GM20000 (cell line): ENCODE results near the gene ZNF605.
"Not testable (repeated sequence)": the region's sequence is repeated elsewhere in the genome, so short reads cannot be mapped to it uniquely, and the experiment has no call there.

Experiments
- DNase-seq: peaks from one replicate; pipeline ENCODE4 v3.0.0; 2012; ENCODE audit warnings: low spot score
- TF ChIP-seq, protein P1 (sequence below): IDR thresholded peaks from 2 replicates; pipeline ENCODE4 v1.5.1; 2012; ENCODE audit warnings: mild to moderate bottlenecking, control low read depth; ENCODE audit errors: extremely low read depth, missing control alignments

Gene ZNF605

DNA sequence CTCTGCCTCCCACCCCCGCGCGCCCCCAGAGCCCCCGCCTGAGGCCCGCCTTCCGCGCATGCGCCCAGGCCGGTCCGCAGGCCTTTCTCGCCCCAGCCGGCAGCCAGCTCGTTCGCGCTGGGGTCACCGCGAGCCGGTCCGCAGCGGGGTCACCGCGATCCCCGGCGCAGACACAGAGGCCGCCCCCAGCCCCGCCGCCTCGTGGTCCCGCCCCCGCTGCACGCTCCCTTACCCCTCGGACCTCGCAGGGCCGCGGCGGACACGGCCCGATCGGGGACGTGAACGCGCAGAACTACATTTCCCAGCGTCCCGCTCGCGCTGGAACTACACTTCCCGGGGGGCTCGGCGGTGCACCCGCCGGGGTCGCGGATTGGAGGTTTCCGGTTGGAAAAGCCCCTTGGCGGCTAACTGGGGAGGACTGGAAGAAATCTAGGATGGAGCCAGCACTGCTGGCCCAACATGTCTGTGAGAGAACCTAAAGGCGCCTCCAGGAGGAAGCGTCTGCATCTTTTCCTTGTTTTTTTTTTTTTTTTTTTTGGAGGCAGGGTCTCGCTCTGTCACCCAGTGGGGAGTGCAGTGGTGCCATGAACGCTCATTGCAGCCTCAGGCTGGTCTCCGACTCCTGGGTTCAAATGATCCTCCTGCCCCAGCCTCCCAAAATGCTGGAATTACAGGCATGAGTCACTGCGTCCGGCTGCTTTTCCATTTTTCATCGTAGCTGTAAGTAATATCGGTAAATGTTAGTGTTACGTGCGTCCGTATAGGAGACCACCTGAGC is at the start of gene ZNF605:
Gene ZNF605, minus strand, starts transcription at position 296 of the 778 bp plus-strand sequence. CDS start 10,671 bp downstream, outside the sequence.
- DNase-seq = peak; percentile 95
- TF ChIP-seq, protein P1, sequence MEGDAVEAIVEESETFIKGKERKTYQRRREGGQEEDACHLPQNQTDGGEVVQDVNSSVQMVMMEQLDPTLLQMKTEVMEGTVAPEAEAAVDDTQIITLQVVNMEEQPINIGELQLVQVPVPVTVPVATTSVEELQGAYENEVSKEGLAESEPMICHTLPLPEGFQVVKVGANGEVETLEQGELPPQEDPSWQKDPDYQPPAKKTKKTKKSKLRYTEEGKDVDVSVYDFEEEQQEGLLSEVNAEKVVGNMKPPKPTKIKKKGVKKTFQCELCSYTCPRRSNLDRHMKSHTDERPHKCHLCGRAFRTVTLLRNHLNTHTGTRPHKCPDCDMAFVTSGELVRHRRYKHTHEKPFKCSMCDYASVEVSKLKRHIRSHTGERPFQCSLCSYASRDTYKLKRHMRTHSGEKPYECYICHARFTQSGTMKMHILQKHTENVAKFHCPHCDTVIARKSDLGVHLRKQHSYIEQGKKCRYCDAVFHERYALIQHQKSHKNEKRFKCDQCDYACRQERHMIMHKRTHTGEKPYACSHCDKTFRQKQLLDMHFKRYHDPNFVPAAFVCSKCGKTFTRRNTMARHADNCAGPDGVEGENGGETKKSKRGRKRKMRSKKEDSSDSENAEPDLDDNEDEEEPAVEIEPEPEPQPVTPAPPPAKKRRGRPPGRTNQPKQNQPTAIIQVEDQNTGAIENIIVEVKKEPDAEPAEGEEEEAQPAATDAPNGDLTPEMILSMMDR = no peak

DNA sequence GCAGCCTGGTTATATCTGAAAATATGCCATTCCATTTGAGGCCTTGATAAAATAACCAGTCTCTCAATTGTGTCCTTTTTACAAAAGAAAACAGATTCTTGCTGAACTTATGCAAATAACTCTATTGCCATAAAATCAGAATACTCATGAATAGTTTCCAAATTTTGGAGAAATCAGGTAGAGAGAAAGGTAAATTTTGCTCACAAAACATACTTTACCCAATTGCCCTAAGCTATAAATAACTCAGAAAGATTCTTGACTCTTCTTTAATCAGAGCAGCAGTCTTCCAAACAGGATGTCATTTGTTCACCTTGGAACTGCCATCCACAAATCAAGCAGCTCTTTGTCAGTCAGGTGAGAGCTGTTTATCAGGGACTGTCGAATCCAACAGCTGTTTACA is 42.6 kb upstream of the ZNF605 start:
- no peak for DNase-seq
- TF ChIP-seq, protein P1 = no peak

DNA sequence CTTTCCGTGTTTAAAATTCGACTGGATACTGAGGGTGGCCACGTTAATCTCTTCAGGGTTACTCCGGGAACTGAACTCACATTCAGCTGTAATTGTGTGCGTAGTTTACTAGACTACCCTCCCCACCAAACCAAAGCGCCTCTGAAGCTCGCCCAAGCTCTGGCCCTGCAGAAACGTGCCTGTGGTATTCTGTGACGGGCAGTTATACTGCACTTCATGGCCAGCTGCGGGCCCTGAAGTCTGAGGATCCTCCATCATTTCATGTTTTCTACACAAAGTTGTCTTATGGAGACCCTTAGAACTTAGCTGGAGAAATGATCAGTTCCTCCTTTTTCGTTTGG is 30.7 kb upstream of the ZNF605 start:
- no peak for DNase-seq
- TF ChIP-seq, protein P1 = no peak

DNA sequence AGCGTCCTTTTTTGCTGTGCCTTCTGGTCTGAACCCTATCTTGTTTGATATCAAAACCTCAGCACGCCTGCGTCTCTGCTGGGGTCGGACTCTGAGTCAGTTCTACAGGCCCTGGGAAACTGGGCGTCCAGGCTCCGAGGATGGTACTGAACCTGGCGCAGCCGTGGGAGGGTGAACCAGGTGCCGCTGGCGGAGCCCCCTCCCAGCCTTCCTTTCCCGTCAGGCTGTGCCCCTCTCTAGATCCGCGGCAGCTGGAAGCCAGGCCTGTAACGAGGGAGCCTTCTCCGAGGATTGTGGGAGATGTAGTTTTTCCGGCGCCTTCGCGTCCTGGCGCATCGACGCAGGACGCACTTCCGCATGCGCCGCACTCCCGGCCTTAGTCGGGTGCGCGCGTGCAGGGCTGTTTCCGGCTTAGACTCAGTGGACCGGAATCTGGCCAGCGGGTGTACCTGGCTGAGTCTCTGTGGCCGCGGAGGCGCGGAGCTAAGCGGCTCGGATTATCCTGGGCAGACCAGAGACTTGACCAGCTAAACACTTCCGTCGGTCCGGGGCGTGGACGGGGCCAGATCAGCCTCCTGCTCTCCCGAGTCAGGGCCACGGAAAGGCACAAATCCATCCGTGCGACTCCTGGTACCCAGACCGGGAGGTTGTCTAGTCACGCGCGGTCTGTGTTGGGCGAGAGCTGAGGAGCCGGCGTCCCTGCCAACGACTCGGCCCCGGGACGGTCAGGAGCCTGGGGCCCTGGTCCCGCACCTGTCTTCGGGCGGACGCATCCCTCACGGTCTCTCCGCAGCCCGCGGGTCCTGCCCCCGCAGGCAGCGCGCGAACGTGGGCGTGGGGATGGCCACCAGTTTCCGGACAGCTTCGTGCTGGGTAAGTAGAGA is 30.1 kb upstream of the ZNF605 start, which contains the start of gene ZNF26:
Gene ZNF26, plus strand, starts transcription at position 367 of the 884 bp plus-strand sequence. Its CDS starts 474 bp downstream, at position 841.
- peak; percentile 93 for DNase-seq
- TF ChIP-seq, protein P1 = no peak

DNA sequence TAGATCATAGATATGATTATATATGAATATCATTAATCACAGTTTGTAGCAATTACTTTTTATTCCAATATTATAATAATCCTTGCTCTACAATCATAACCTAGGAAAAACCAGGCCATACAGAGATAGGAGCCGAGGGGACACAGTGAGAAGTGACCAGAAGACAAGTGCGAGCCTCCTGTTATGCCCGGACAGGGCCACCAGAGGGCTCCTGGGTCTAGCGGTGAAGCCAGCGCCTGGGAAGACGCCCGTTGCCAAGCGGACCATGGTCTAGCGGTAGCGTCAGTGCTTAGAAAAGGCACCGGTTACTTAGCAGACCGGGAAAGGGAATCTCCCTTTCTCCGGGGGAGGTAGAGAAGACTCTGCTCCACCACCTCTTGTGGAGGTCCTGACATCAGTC is 20.8 kb upstream of the ZNF605 start:
- not testable (repeated sequence) for DNase-seq

DNA sequence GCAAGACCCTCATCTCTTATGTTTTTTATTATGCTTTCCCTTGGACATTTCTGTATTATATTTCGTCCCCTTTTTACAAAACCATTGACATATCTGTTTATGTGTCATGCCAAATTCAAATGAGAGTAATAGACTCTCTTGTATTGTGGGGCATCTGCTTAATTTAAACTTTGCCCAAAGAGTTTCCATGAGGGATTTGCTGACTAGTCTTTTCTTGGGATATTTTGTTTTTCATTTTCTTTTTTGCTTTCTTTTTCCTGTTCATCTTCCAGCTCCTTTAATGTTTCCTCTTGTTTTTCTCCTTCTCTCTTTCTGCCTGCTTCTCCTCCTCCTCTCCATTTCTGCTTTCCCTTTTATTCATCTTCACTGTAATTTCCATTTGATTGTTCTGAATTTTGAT is 16.3 kb upstream of the ZNF605 start:
- no peak for DNase-seq
- TF ChIP-seq, protein P1 = no peak

DNA sequence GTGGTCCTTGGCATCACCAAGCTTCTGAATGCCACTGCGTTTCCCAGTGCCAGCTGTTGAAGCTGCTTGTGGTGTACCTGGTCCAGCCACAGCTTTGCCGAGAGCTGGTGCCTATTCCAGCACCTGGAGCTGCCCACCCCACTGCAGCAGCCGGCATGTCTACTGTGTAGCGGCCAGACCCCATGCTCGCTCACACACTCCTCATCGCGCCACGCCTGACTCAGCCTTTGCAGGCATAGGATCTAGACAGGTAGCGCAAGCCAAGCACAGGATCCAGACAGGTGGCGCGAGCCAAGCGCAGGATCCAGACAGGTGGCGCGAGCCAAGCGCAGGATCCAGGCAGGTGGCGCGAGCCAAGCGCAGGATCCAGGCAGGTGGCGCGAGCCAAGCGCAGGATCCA is 11.6 kb upstream of the ZNF605 start:
- TF ChIP-seq, protein P1 = no peak
- no peak for DNase-seq
